HG03457 (cell line): ENCODE results near the gene DMBX1.

Source experiments
- ATAC-seq: cut with Tn5 transposase; IDR thresholded peaks from one replicate; pipeline ENCODE4 v1.9.1; 2021; ENCODE audit warnings: moderate number of reproducible peaks; ENCODE audit not compliant: unreplicated experiment

Gene DMBX1

GRCh38 chr1:46489638-46490405, at the start of gene DMBX1:
TSS of gene DMBX1 (plus strand) at chr1:46489836. CDS start at chr1:46507011, 17,175 bp downstream.
- ATAC-seq = no peak

- no peak for ATAC-seq
Observed at GRCh38 chr1:46440478-46440877, 49.2 kb upstream of the DMBX1 start.

GRCh38 chr1:46442317-46443161, 47.1 kb upstream of the DMBX1 start:
- ATAC-seq = no peak

GRCh38 chr1:46444466-46444865, 45.2 kb upstream of the DMBX1 start:
- ATAC-seq = no peak

GRCh38 chr1:46445773-46446256, 43.8 kb upstream of the DMBX1 start:
- ATAC-seq = no peak

- ATAC-seq = no peak
Observed at GRCh38 chr1:46446646-46447498, 42.8 kb upstream of the DMBX1 start.

GRCh38 chr1:46447499-46448108, 42.0 kb upstream of the DMBX1 start:
- ATAC-seq = no peak

GRCh38 chr1:46448109-46448911, 41.3 kb upstream of the DMBX1 start:
- ATAC-seq = no peak

- no peak for ATAC-seq
Observed at GRCh38 chr1:46449223-46450159, 40.1 kb upstream of the DMBX1 start.

- ATAC-seq = no peak
Observed at GRCh38 chr1:46450160-46450517, 39.5 kb upstream of the DMBX1 start.

- no peak for ATAC-seq
Observed at GRCh38 chr1:46451948-46452930, 37.4 kb upstream of the DMBX1 start.

- no peak for ATAC-seq
Observed at GRCh38 chr1:46452931-46453325, 36.7 kb upstream of the DMBX1 start.

- ATAC-seq = no peak
Observed at GRCh38 chr1:46453449-46453848, 36.2 kb upstream of the DMBX1 start.

GRCh38 chr1:46455951-46456350, 33.7 kb upstream of the DMBX1 start:
- no peak for ATAC-seq

GRCh38 chr1:46456411-46456963, 33.1 kb upstream of the DMBX1 start:
- ATAC-seq = no peak

GRCh38 chr1:46457178-46457577, 32.5 kb upstream of the DMBX1 start:
- ATAC-seq = no peak

GRCh38 chr1:46458190-46458589, 31.4 kb upstream of the DMBX1 start:
- no peak for ATAC-seq
